AG10803 (cell line): ENCODE data around the gene KPNA4.

Experiments
- DNase-seq: peaks from one replicate; pipeline ENCODE4 v3.0.0; 2010; ENCODE audit warnings: low read depth
- H3K4me3 ChIP-seq: 2 replicates; pipeline ENCODE4 v1.5.1; 2011; ENCODE audit warnings: mild to moderate bottlenecking, low read length, control low read depth
- CTCF ChIP-seq: conservative IDR thresholded peaks from 2 replicates; pipeline ENCODE4 v1.5.1; 2011; ENCODE audit warnings: mild to moderate bottlenecking, low read length, control low read depth, inconsistent platforms

The KPNA4 gene

GRCh38 chr3:160569894-160570652 is 4.7 kb upstream of the KPNA4 start:
- TF ChIP-seq CTCF = no peak
- no peak overlapping the region for H3K4me3 ChIP-seq
- DNase-seq = no peak

GRCh38 chr3:160568989-160569388 is 3.6 kb upstream of the KPNA4 start:
- no peak for TF ChIP-seq CTCF

GRCh38 chr3:160567774-160568173 is 2.4 kb upstream of the KPNA4 start:
- DNase-seq = no peak
- no peak overlapping the region for H3K4me3 ChIP-seq
- no peak for TF ChIP-seq CTCF

More at GRCh38 chr3:160568989-160569388, 3.6 kb upstream of the KPNA4 start:
- no peak for DNase-seq
- no peak overlapping the region for H3K4me3 ChIP-seq

- no peak for TF ChIP-seq CTCF
- H3K4me3 ChIP-seq = peak overlapping the region; percentile 77
- no peak for DNase-seq
Measured at GRCh38 chr3:160566499-160566898, 1.1 kb upstream of the KPNA4 start.

GRCh38 chr3:160564949-160565441 is 376 bp downstream of the KPNA4 start:
- TF ChIP-seq CTCF = no peak
- H3K4me3 ChIP-seq = peak overlapping the region; percentile 76
- peak; percentile 63 for DNase-seq

GRCh38 chr3:160564258-160564911 is 986 bp downstream of the KPNA4 start:
- no peak for DNase-seq
- H3K4me3 ChIP-seq = peak overlapping the region; percentile 76
- no peak for TF ChIP-seq CTCF

GRCh38 chr3:160562952-160563351 is 2.4 kb downstream of the KPNA4 start:
- no peak for DNase-seq
- peak overlapping the region; percentile 7; the same call in 1 of the 2 replicates for H3K4me3 ChIP-seq
- TF ChIP-seq CTCF = no peak
